Endothelial cell (in vitro differentiated cells): Measurements from ENCODE around the gene LMF2. TPM values are rescaled to one million over a fixed set of nuclear protein-coding genes. Genes with fewer than 3 reads are reported as not detected.

Experiments used
- DNase-seq: peaks from one replicate; pipeline ENCODE4 v3.0.0; 2021; ENCODE audit warnings: low spot score
- H3K27ac Mint-ChIP-seq: one replicate; pipeline ENCODE4 v1.8.0; 2021; ENCODE audit warnings: mixed read lengths, inconsistent platforms; ENCODE audit not compliant: unreplicated experiment
- H3K27me3 Mint-ChIP-seq: one replicate; pipeline ENCODE4 v1.8.0; 2021; ENCODE audit warnings: mild to moderate bottlenecking, moderate library complexity, mixed read lengths, inconsistent platforms; ENCODE audit not compliant: unreplicated experiment
- H3K36me3 Mint-ChIP-seq: one replicate; pipeline ENCODE4 v1.8.0; 2021; ENCODE audit warnings: mild to moderate bottlenecking, low read depth, mixed read lengths, inconsistent platforms; ENCODE audit not compliant: unreplicated experiment
- H3K4me1 Mint-ChIP-seq: one replicate; pipeline ENCODE4 v1.8.0; 2021; ENCODE audit warnings: mild to moderate bottlenecking, mixed read lengths, inconsistent platforms; ENCODE audit not compliant: unreplicated experiment
- H3K4me3 Mint-ChIP-seq: one replicate; pipeline ENCODE4 v1.8.0; 2021; ENCODE audit warnings: mild to moderate bottlenecking, mixed read lengths, inconsistent platforms; ENCODE audit not compliant: unreplicated experiment
- H3K9me3 Mint-ChIP-seq: one replicate; pipeline ENCODE4 v1.8.0; 2021; ENCODE audit warnings: mixed read lengths, inconsistent platforms; ENCODE audit not compliant: unreplicated experiment
- CTCF ChIP-seq: fragments of 200-600 bp; sonication (generic); IDR thresholded peaks from one replicate; pipeline ENCODE4 v1.5.0; 2021; ENCODE audit warnings: antibody characterized with exemption; ENCODE audit not compliant: unreplicated experiment
- total RNA-seq: library from RNA; stranded (reverse); fragmentation: NEBNext Ultra II Directional; extraction: Animal tissue kit (Norgen Biotek cat#: 25700); gene quantifications from one replicate; pipeline ENCODE4 v1.2.1, GENCODE V29; 2021; ENCODE audit not compliant: unreplicated experiment

Gene LMF2
- total RNA-seq, 1 donor from 2014 or later = 88.2 TPM

DNA sequence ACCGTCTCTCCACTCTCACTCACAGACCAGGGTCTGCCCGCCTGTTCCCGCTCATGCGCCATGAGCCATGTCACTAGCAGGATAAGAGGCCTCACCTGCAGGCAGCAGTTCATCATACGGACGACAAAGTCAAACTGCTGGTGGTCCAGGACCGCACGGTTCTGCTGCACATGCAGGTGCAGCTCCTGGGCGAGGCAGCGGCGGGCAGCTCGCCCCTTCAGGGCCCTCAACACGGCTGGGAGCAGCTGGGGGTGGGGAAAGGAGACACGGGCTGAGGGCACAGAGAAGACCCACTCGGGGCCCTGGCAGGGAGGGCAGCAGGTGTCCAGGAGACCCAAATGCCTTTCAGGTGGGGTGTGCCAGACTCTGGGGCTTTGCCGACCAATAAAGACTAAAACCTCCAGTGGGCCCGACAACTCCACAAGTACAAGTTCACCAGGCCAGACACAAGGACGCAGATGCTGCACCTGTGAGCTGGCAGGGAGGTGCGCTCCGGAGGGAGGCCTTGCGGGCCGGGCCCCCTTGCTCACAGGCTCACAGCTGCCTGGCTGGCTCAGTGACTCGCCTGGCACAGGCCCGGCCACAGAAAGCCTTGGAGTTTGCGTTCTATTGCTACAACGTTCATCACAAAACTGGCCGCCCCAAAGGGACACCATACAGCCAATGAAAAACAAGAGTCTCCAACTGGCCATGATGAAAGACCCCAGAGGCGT, 44.2 kb downstream of the LMF2 start:
- no peak for DNase-seq
- Mint-ChIP-seq H3K27me3 (peaks cover 4% of the 10 kb centered on the region), H3K9me3 (no peaks in the 10 kb centered on the region), H3K4me1 (peaks cover 3% of the 10 kb centered on the region), H3K36me3 (peaks cover 31% of the 10 kb centered on the region), H3K27ac (no peak overlapping the region), H3K4me3 (peak overlapping the region; percentile 59)
- TF ChIP-seq CTCF = no peak

GRCh38 chr22:50461979-50462540, 45.4 kb downstream of the LMF2 start:
- H3K27ac Mint-ChIP-seq = no peak overlapping the region
- peaks cover 4% of the 10 kb centered on the region for H3K27me3 Mint-ChIP-seq
- TF ChIP-seq CTCF = no peak
- no peak overlapping the region for H3K4me3 Mint-ChIP-seq
- H3K36me3 Mint-ChIP-seq = peaks cover 36% of the 10 kb centered on the region
- no peaks in the 10 kb centered on the region for H3K9me3 Mint-ChIP-seq
- no peak for DNase-seq
- peaks cover 6% of the 10 kb centered on the region for H3K4me1 Mint-ChIP-seq

DNA sequence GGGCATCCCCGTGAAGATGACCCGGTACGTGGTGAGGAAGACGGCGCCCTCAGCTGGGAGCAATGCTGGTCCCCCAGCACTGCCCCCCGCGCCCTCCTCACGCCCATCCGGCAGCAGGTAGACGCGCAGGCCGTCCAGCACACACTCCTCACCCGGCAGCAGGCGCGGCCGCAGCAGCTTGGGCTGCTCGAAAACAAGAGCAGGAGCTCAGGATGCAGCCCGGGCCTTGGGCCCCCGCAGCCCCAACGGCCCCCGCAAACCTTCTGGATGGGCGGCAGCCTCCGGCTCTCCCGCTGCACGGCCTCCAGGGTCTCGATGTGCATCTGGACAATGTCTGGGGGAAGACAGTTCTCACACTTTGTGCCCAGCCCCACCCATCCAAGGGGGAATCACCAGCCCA, 46.0 kb downstream of the LMF2 start:
- H3K27ac Mint-ChIP-seq = no peak overlapping the region
- peaks cover 3% of the 10 kb centered on the region for H3K27me3 Mint-ChIP-seq
- peaks cover 3% of the 10 kb centered on the region for H3K4me1 Mint-ChIP-seq
- H3K9me3 Mint-ChIP-seq = no peaks in the 10 kb centered on the region
- DNase-seq = no peak
- no peak overlapping the region for H3K4me3 Mint-ChIP-seq
- TF ChIP-seq CTCF = no peak
- H3K36me3 Mint-ChIP-seq = peaks cover 31% of the 10 kb centered on the region

GRCh38 chr22:50460938-50461337, 46.6 kb downstream of the LMF2 start:
- H3K9me3 Mint-ChIP-seq = no peaks in the 10 kb centered on the region
- peaks cover 3% of the 10 kb centered on the region for H3K27me3 Mint-ChIP-seq
- no peak for DNase-seq
- H3K27ac Mint-ChIP-seq = no peak overlapping the region
- H3K4me1 Mint-ChIP-seq = peaks cover 3% of the 10 kb centered on the region
- H3K4me3 Mint-ChIP-seq = no peak overlapping the region
- no peak for TF ChIP-seq CTCF
- H3K36me3 Mint-ChIP-seq = peaks cover 31% of the 10 kb centered on the region

DNA sequence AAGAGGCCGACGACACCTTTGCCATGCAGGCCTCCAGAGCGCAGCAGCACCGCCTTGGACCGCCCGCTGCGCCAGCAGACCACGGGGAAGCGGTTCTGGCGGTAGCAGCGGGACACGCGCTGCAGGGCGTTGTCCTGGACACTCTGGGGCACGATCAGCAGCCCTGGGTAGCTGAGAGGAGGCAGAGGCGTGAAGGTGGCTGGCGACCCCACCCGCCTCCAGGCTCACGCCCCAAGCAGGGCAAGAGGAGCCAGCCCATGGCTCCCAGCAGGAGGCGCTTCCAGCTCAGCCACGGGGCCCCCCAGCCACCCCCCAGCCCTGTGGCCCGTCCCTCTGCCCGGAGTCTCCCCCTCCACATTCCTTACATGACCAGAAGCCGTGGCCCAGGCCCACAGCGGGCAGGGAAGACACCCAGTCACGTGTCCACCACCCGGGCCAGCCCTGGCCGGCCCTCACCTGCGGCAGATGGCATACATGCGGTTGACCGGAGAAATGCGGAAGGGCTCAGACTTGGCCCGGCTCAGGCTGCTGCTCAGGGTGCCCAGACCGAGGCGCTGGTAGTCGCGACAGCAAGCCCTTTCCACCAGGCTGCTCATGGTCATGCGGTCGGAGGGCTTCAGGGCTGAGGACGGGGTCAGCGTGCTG, 47.9 kb downstream of the LMF2 start:
- peaks cover 3% of the 10 kb centered on the region for H3K4me1 Mint-ChIP-seq
- no peak for TF ChIP-seq CTCF
- peaks cover 3% of the 10 kb centered on the region for H3K27me3 Mint-ChIP-seq
- no peaks in the 10 kb centered on the region for H3K9me3 Mint-ChIP-seq
- DNase-seq = no peak
- H3K4me3 Mint-ChIP-seq = no peak overlapping the region
- no peak overlapping the region for H3K27ac Mint-ChIP-seq
- peaks cover 31% of the 10 kb centered on the region for H3K36me3 Mint-ChIP-seq
